Bronchial epithelial cell (primary cell): ENCODE results near the gene GLB1L3. TPM values are rescaled to one million over a fixed set of nuclear protein-coding genes. Genes with fewer than 3 reads are reported as not detected.

Experiments
- DNase-seq: peaks from one replicate; pipeline ENCODE4 v3.0.0-alpha.2; 2010; ENCODE audit warnings: low read depth
- FAIRE-seq: peaks from 2 replicates; lab custom pipeline; 2011; peaks lifted over from hg19 to GRCh38; lab: Jason Lieb, UNC
- H3K27me3 ChIP-seq: 2 replicates; pipeline ENCODE4 v1.5.1; 2011; ENCODE audit warnings: low read length; ENCODE audit not compliant: control insufficient read depth, insufficient read depth
- H3K36me3 ChIP-seq: 2 replicates; pipeline ENCODE4 v1.5.1; 2011; ENCODE audit warnings: low read length; ENCODE audit not compliant: control insufficient read depth, insufficient read depth
- H3K4me3 ChIP-seq: 2 replicates; pipeline ENCODE4 v1.5.1; 2011; ENCODE audit warnings: mild to moderate bottlenecking, low read depth, low read length, control low read depth
- CTCF ChIP-seq: IDR thresholded peaks from 2 replicates; pipeline ENCODE4 v1.5.1; 2011; ENCODE audit warnings: mild to moderate bottlenecking, moderate library complexity, low read length, control low read depth, inconsistent platforms; ENCODE audit not compliant: insufficient read depth, severe bottlenecking
- total RNA-seq: library from RNA; depleted of rRNA; stranded (reverse); fragments of >200 nt; gene quantifications from 2 replicates; pipeline ENCODE4 v1.2.1, GENCODE V29; 2014

Gene GLB1L3
- total RNA-seq, 1 donor from 2014 or later = 2.1 TPM

DNA sequence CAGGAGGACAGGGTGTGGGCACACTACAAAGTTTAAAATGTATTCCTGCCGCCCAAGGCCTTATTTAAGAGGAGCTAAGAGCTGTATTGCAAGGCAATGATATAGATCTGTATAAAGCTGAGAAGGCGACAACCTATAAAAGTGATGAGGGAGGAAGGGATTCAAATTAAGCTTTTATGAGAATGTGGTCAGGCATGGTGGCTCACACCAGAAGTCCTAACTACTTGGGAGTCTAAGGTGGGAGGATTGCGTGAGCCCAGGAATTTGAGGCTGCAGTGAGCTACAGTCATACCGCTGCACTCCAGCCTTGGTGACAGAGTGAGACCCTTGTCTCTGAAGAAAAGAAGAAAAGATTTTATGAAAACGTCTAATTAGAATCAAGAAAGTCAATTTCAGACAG is 9.7 kb upstream of the GLB1L3 start:
- FAIRE-seq (peak; percentile 64), DNase-seq (no peak)
- Histone ChIP-seq H3K36me3 (peaks cover 6% of the 10 kb centered on the region), H3K27me3 (no peaks in the 10 kb centered on the region), H3K4me3 (no peak overlapping the region)
- no peak for TF ChIP-seq CTCF

GRCh38 chr11:134266841-134267251 is 9.3 kb upstream of the GLB1L3 start:
- FAIRE-seq (peak; percentile 95), DNase-seq (peak; percentile 99)
- no peak overlapping the region for H3K4me3 ChIP-seq
- no peaks in the 10 kb centered on the region for H3K27me3 ChIP-seq
- TF ChIP-seq CTCF = no peak
- H3K36me3 ChIP-seq = peaks cover 4% of the 10 kb centered on the region

- DNase-seq = peak; percentile 35
- FAIRE-seq = no peak
Measured at GRCh38 chr11:134267461-134267860, 8.7 kb upstream of the GLB1L3 start.

DNA sequence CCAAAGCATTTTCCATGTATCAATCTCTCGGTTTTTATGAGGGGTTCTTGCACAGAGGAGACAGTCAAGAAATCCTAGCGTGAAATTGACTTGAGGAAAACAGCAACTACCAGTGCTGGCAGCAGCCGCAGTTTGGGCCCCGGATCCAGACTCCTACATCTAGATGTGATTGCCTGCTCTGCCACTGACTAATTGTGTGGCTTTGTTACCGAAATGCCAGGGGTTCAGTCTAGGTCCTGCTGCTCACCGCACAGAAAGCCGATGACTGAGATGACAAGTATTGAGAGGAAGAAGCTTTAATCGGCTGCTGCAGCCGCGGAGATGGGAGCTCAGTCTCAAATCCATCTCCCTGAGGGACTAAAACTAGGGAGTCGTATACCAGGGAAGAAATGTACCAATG is 8.2 kb upstream of the GLB1L3 start:
- no peak for FAIRE-seq
- no peak for TF ChIP-seq CTCF
- no peak for DNase-seq
- H3K27me3 ChIP-seq = no peaks in the 10 kb centered on the region
- peaks cover 1% of the 10 kb centered on the region for H3K36me3 ChIP-seq
- H3K4me3 ChIP-seq = no peak overlapping the region

More at GRCh38 chr11:134267461-134267860, 8.7 kb upstream of the GLB1L3 start:
- H3K36me3 ChIP-seq = peaks cover 1% of the 10 kb centered on the region
- H3K27me3 ChIP-seq = no peaks in the 10 kb centered on the region
- no peak overlapping the region for H3K4me3 ChIP-seq
- TF ChIP-seq CTCF = no peak

DNA sequence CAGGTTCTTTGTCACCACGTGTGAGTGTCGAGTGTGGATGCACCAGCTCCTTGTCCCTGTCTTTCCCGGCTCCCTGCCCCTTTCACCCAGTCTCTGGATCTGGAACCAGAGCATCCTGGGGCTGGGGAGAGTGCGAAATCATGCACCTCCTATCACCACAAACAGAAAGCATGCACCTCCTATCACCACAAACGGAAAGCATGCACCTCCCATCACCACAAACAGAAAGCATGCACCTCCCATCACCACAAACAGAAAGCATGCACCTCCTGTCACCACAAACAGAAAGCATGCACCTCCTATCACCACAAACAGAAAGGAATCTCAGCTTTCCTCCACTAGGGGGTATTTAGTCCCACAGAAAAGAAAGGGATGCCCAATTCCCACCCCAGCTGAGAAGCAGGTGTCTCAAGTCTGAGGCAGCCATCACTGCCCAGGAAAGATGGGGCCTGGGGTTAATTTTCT is 5.9 kb upstream of the GLB1L3 start:
- DNase-seq (no peak), FAIRE-seq (no peak)
- Histone ChIP-seq H3K4me3 (no peak overlapping the region), H3K27me3 (no peaks in the 10 kb centered on the region), H3K36me3 (no peaks in the 10 kb centered on the region)
- no peak for TF ChIP-seq CTCF

DNA sequence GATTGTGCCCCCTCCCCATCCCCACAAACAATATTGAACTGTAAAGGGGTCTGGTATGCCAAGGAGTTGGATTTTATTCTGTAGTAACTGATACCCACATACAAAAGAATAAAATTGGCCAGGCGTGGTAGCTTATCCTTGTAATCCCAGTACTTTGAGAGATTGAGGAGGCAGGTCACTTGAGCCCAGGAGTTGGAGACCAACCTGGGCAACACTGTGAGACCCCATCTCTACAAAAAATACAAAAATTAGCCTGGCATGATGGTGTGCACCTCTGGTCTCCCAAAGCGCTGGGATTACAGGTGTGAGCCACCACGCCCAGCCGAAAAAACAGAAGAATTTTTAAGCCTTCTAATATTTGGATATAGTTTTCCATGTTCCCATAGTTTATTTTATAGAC is 4.2 kb upstream of the GLB1L3 start:
- no peak for DNase-seq

More for the DNA sequence above, 4.2 kb upstream of the GLB1L3 start:
- FAIRE-seq = no peak
- no peaks in the 10 kb centered on the region for H3K36me3 ChIP-seq
- H3K27me3 ChIP-seq = no peaks in the 10 kb centered on the region
- TF ChIP-seq CTCF = no peak
- no peak overlapping the region for H3K4me3 ChIP-seq
